ENCODE measurements around the gene SPDYE2. TPM values are rescaled to one million over a fixed set of nuclear protein-coding genes. Genes with fewer than 3 reads are reported as not detected.
"Not testable (repeated sequence)": the region's sequence is repeated elsewhere in the genome, so short reads cannot be mapped to it uniquely, and the experiment has no call there.

The SPDYE2 gene
- total RNA-seq, 1 donor from 2014 or later: 0.13 TPM

- DNase-seq (ENCODE audit: low spot score in 2 of 2, unreplicated experiment in 2 of 2): peak; percentile 68 to 88
- H3K4me1 Mint-ChIP-seq; H3K27me3 Mint-ChIP-seq (ENCODE audit: low read depth); H3K9me3 Mint-ChIP-seq; H3K36me3 Mint-ChIP-seq; H3K27ac Mint-ChIP-seq: not testable (repeated sequence)
- peak within 1 kb of the TSS; percentile 67 for H3K4me3 Mint-ChIP-seq
- TF ChIP-seq, protein P1, sequence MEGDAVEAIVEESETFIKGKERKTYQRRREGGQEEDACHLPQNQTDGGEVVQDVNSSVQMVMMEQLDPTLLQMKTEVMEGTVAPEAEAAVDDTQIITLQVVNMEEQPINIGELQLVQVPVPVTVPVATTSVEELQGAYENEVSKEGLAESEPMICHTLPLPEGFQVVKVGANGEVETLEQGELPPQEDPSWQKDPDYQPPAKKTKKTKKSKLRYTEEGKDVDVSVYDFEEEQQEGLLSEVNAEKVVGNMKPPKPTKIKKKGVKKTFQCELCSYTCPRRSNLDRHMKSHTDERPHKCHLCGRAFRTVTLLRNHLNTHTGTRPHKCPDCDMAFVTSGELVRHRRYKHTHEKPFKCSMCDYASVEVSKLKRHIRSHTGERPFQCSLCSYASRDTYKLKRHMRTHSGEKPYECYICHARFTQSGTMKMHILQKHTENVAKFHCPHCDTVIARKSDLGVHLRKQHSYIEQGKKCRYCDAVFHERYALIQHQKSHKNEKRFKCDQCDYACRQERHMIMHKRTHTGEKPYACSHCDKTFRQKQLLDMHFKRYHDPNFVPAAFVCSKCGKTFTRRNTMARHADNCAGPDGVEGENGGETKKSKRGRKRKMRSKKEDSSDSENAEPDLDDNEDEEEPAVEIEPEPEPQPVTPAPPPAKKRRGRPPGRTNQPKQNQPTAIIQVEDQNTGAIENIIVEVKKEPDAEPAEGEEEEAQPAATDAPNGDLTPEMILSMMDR (IDR thresholded peaks at IDR 0.05; ENCODE audit: unreplicated experiment): peak; percentile 26
Observed at GRCh38 chr7:102572261-102573239, 21.5 kb downstream of the SPDYE2 start, which contains the start of gene POLR2J3. Gene POLR2J3, minus strand, starts transcription at chr7:102572583. Its CDS starts 62 bp downstream, at chr7:102572521.

GRCh38 chr7:102574607-102575006 lies 23.6 kb downstream of the SPDYE2 start:
- H3K27ac Mint-ChIP-seq; H3K4me3 Mint-ChIP-seq; H3K27me3 Mint-ChIP-seq (ENCODE audit: low read depth); H3K9me3 Mint-ChIP-seq; H3K36me3 Mint-ChIP-seq; DNase-seq (ENCODE audit: low spot score in 2 of 2, unreplicated experiment in 2 of 2); H3K4me1 Mint-ChIP-seq: not testable (repeated sequence)

DNA sequence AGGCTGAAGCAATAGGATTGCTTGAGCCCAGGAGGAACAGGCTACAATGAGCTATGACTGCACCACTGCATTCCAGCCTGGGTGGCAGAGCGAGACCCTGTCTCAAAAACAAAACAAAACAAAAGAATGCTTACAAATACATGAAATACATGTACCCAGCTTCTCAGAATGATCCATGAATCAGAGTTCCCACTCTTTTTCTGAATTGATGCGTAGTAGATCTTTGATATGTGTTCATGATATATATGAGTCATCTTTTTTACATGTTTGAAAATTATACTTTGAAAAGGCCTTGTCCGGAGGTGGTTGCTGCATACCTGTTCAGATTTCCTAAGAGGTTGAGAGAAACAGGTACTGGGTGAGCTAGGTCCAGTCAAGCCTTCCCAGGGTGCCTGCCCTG lies 25.3 kb downstream of the SPDYE2 start:
- not testable (repeated sequence) for DNase-seq (ENCODE audit: low spot score in 2 of 2, unreplicated experiment in 2 of 2); H3K27me3 Mint-ChIP-seq (ENCODE audit: low read depth); H3K4me3 Mint-ChIP-seq; H3K9me3 Mint-ChIP-seq; H3K4me1 Mint-ChIP-seq; H3K36me3 Mint-ChIP-seq; H3K27ac Mint-ChIP-seq

DNA sequence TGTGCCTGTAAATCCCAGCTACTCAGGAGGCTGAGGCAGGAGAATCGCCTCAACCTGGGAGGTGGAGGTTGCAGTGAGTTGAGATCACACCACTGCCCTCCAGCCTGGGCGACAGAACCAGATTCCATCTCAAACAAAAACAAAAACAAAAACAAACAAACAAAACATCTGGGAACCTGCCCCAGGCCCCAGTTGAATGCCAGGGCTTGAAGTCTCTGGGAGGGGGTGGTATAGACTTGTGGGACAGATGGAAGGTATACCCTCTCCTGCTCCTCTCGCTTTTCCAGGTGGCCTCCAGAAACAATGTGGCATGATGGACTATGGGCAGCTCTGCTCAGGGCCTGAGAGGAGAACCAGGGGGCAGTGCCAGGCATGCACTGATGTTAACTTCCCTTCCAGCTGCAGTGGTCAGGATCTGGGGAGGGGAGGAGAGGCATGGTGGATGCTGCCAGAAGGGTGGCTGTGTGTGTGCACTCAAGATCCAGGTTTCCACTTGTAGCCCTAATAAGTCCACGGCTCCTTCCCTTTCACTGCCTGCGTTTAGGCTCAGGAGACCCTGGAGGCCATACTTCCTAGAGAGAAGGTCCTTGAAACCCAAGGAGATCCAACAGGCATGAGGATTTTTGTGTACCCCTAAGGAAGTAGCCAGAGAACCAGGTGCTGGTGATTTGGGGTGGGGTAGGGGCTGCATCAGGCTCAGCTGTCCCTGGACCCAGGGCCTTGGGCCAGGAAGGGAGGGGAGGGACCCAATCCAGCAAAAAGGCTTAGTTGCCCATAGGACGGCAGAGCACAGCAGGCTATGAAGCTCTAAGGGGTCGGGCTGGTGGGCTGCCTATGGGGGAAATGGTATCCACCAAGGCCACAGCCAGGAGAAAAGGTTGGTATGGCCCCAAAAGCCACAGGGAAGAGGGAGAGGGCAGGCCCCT lies 26.6 kb downstream of the SPDYE2 start:
- H3K9me3 Mint-ChIP-seq; H3K4me3 Mint-ChIP-seq; H3K36me3 Mint-ChIP-seq; H3K27me3 Mint-ChIP-seq (ENCODE audit: low read depth); H3K4me1 Mint-ChIP-seq; DNase-seq (ENCODE audit: low spot score in 2 of 2, unreplicated experiment in 2 of 2); H3K27ac Mint-ChIP-seq: not testable (repeated sequence)

- H3K4me3 Mint-ChIP-seq; H3K9me3 Mint-ChIP-seq; H3K27ac Mint-ChIP-seq; H3K4me1 Mint-ChIP-seq; H3K27me3 Mint-ChIP-seq (ENCODE audit: low read depth); H3K36me3 Mint-ChIP-seq; DNase-seq (ENCODE audit: low spot score in 2 of 2, unreplicated experiment in 2 of 2): not testable (repeated sequence)
Observed at GRCh38 chr7:102578486-102578885, 27.5 kb downstream of the SPDYE2 start.

GRCh38 chr7:102581722-102582121 lies 30.7 kb downstream of the SPDYE2 start:
- not testable (repeated sequence) for H3K27ac Mint-ChIP-seq; H3K27me3 Mint-ChIP-seq (ENCODE audit: low read depth)

DNA sequence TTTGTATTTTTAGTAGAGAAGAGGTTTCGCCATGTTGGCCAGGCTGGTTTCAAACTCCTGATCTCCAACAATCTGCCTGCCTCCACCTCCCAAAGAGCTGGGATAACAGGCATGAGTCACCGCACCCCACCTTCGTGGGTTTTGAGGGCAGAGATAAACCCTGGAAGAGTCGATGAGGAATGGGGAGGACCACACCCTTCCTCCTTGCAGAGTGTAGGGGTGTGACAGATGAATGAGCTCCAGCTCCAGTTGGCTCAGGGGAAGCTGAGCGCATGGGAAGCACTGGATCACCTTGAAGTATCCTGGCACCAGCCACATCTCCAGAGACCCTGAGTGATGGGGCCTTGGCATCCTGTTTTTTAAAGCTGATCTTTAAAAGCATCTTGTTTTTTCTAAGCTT lies 32.5 kb downstream of the SPDYE2 start:
- H3K27me3 Mint-ChIP-seq (ENCODE audit: low read depth); H3K9me3 Mint-ChIP-seq; H3K36me3 Mint-ChIP-seq; H3K4me3 Mint-ChIP-seq; H3K27ac Mint-ChIP-seq; H3K4me1 Mint-ChIP-seq; DNase-seq (ENCODE audit: low spot score in 2 of 2, unreplicated experiment in 2 of 2): not testable (repeated sequence)

More at GRCh38 chr7:102581722-102582121, 30.7 kb downstream of the SPDYE2 start:
- DNase-seq (ENCODE audit: low spot score in 2 of 2, unreplicated experiment in 2 of 2); H3K36me3 Mint-ChIP-seq; H3K4me3 Mint-ChIP-seq; H3K4me1 Mint-ChIP-seq; H3K9me3 Mint-ChIP-seq: not testable (repeated sequence)

DNA sequence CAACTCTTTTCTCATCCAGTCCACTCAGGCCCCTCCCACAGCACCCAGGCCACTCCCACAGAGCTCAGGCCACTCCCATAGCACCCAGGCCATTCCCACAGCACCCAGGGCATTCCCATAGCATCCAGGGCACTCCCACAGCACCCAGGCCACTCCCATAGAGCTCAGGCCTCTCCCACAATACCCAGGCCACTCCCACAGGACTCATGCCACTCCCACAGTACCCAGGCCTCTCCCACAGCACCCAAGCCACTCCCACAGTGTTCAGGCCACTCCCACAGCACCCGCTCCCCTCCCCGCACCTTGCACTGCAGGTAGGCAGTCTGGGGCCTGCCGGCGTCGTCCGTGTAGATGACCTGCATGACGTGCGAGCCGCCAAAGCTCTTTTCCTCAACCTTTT lies 38.8 kb downstream of the SPDYE2 start:
- H3K4me3 Mint-ChIP-seq; H3K27me3 Mint-ChIP-seq (ENCODE audit: low read depth); H3K36me3 Mint-ChIP-seq; DNase-seq (ENCODE audit: low spot score in 2 of 2, unreplicated experiment in 2 of 2); H3K27ac Mint-ChIP-seq; H3K9me3 Mint-ChIP-seq; H3K4me1 Mint-ChIP-seq: not testable (repeated sequence)

DNA sequence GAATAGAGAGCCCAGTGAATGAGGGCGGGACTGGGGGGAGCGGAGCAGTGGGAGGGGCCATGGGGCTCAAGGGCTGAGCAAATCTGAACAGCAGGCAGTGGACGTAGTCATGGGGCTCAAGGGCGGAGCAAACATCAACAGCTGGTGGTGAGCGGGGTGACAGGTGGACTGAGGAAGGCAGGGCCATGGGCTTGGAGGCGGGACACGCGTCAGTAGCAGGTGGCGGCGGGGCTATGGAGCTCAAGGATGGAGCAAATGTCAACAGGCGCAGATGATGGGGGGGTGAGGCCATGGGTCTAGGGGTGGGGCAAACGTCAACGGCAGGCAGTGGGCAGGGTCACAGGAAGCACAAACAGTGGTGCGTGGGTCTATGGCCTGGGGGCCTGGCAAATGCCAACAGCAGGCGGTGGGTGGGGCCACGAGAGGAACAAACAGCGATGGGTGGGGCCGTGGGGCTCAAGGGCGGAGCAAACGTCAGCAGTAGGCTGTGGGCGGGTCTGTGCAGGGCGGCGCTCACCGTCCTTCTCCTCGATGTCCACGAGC lies 41.5 kb downstream of the SPDYE2 start:
- H3K9me3 Mint-ChIP-seq; H3K27ac Mint-ChIP-seq; DNase-seq (ENCODE audit: low spot score in 2 of 2, unreplicated experiment in 2 of 2); H3K4me1 Mint-ChIP-seq; H3K36me3 Mint-ChIP-seq; H3K27me3 Mint-ChIP-seq (ENCODE audit: low read depth); H3K4me3 Mint-ChIP-seq: not testable (repeated sequence)

- H3K4me3 Mint-ChIP-seq; H3K4me1 Mint-ChIP-seq; DNase-seq (ENCODE audit: low spot score in 2 of 2, unreplicated experiment in 2 of 2); H3K9me3 Mint-ChIP-seq; H3K36me3 Mint-ChIP-seq; H3K27ac Mint-ChIP-seq; H3K27me3 Mint-ChIP-seq (ENCODE audit: low read depth): not testable (repeated sequence)
Observed at GRCh38 chr7:102593637-102594334, 42.8 kb downstream of the SPDYE2 start.

DNA sequence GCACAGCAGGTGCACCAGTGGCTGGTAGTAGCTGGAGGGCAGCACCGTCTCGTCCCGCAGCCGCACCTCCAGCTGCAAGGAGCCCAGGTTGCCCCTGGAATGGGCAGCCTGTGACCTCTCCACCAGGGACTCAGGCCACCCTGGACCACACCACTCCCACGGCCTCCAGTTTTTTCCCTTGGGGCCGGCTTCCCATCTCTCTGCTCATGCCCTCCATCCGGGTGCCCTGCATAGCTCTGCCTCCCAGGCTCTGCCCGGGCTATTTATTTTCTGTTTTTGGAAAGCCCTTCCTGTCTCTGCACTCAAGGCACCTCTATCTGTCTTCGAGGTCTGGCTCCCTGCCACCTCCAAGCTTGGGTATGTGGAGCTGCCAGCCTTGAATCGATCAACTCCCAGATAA lies 45.0 kb downstream of the SPDYE2 start:
- H3K9me3 Mint-ChIP-seq; H3K36me3 Mint-ChIP-seq; H3K4me3 Mint-ChIP-seq; H3K27me3 Mint-ChIP-seq (ENCODE audit: low read depth); H3K4me1 Mint-ChIP-seq; H3K27ac Mint-ChIP-seq; DNase-seq (ENCODE audit: low spot score in 2 of 2, unreplicated experiment in 2 of 2): not testable (repeated sequence)

GRCh38 chr7:102599699-102600098 lies 48.7 kb downstream of the SPDYE2 start:
- H3K4me1 Mint-ChIP-seq; H3K36me3 Mint-ChIP-seq; DNase-seq (ENCODE audit: low spot score in 2 of 2, unreplicated experiment in 2 of 2); H3K9me3 Mint-ChIP-seq; H3K4me3 Mint-ChIP-seq; H3K27ac Mint-ChIP-seq; H3K27me3 Mint-ChIP-seq (ENCODE audit: low read depth): not testable (repeated sequence)

Data from mesothelial cell of epicardium (in vitro differentiated cells).